CD4-positive, alpha-beta T cell (primary cell): Measurements from ENCODE around the gene GDPD5. TPM values are rescaled to one million over a fixed set of nuclear protein-coding genes. Genes with fewer than 3 reads are reported as not detected.

Experiments
- ATAC-seq: fragments of 200-7000 bp; cut with Tn5 transposase; one replicate; pipeline ENCODE4 v1.10.0; 2022; ENCODE audit warnings: mild to moderate bottlenecking; ENCODE audit not compliant: poor library complexity
- CTCF ChIA-PET: fragments of 350-600 bp; sonication (Branson Sonifier 250); formaldehyde crosslinking; loops from one replicate; lab custom pipeline; 2021; ENCODE audit warnings: antibody characterized with exemption, inconsistent platforms; lab: Charles Lee
- POLR2A ChIA-PET: fragments of 350-600 bp; sonication (Branson Sonifier 250); formaldehyde crosslinking; loops from one replicate; lab custom pipeline; 2021; ENCODE audit warnings: antibody characterized with exemption, inconsistent platforms; lab: Charles Lee
- DNase-seq, 14 experiments: peaks; one replicate each; pipeline ENCODE4 v3.0.0-alpha.2; 2013 to 2020; ENCODE audit warnings: mixed read lengths in 2 of 14
- H3K27ac ChIP-seq, 2 donors: one replicate each; pipeline versions ENCODE4 v1.5.1 to v1.7.0; 2013; ENCODE audit warnings: low read length in 2 of 2, low read depth in 1 of 2, mild to moderate bottlenecking in 1 of 2
- H3K27me3 ChIP-seq, 2 experiments: 1 replicate in 1 of 2; 2 replicates in 1 of 2; pipeline versions ENCODE4 v1.6.1 to v1.7.0; 2013; ENCODE audit warnings: low read length in 2 of 2, control low read depth in 1 of 2, mild to moderate bottlenecking in 1 of 2, moderate library complexity in 1 of 2; ENCODE audit not compliant: insufficient read depth in 2 of 2, control insufficient read depth in 1 of 2
- H3K36me3 ChIP-seq: one replicate; pipeline ENCODE4 v1.6.1; 2013; ENCODE audit warnings: low read length, control low read depth; ENCODE audit not compliant: insufficient read depth
- H3K4me1 ChIP-seq: one replicate; pipeline ENCODE4 v1.6.1; 2013; ENCODE audit warnings: low read length, control low read depth; ENCODE audit not compliant: insufficient read depth
- H3K4me3 ChIP-seq: one replicate; pipeline ENCODE4 v1.5.1; 2013; ENCODE audit warnings: mild to moderate bottlenecking, low read length, moderate library complexity
- H3K9me3 ChIP-seq, 2 experiments: 1 replicate in 1 of 2; 2 replicates in 1 of 2; pipeline versions ENCODE4 v1.6.1 to v1.7.0; 2013; ENCODE audit warnings: low read length in 2 of 2, mild to moderate bottlenecking in 2 of 2, control low read depth in 1 of 2, moderate library complexity in 1 of 2; ENCODE audit not compliant: control insufficient read depth in 1 of 2, insufficient read depth in 1 of 2
- H3K27ac Mint-ChIP-seq: one replicate; pipeline ENCODE4 v1.8.0; 2020; ENCODE audit warnings: mixed read lengths
- H3K27me3 Mint-ChIP-seq: one replicate; pipeline ENCODE4 v1.8.0; 2021; ENCODE audit warnings: mixed read lengths
- H3K36me3 Mint-ChIP-seq: one replicate; pipeline ENCODE4 v1.8.0; 2021; ENCODE audit warnings: low read depth, mixed read lengths
- H3K4me1 Mint-ChIP-seq: one replicate; pipeline ENCODE4 v1.8.0; 2021; ENCODE audit warnings: low read depth, mixed read lengths
- H3K4me3 Mint-ChIP-seq: one replicate; pipeline ENCODE4 v1.8.0; 2020; ENCODE audit warnings: mild to moderate bottlenecking, mixed read lengths
- H3K9me3 Mint-ChIP-seq: one replicate; pipeline ENCODE4 v1.8.0; 2020; ENCODE audit warnings: mixed read lengths
- CTCF ChIP-seq: fragments of 200-600 bp; IDR thresholded peaks from one replicate; pipeline ENCODE4 v1.8.0; 2022; ENCODE audit warnings: antibody characterized with exemption, mild to moderate bottlenecking
- intact Hi-C, 2 experiments: fragments of 100-400 bp; cut with DNase I in 1 of 2; cut with micrococcal nuclease in 1 of 2; formaldehyde crosslinking; loops; one replicate each; pipeline versions ENCODE4 v1.15.1 to v1.9.0; 2023 to 2025; cut with DNase I, micrococcal nuclease
- total RNA-seq, 174 experiments: library from RNA in 2 of 174; stranded (reverse) in 2 of 174; gene quantifications; one replicate each; pipeline ENCODE4 v1.2.3 and lab custom pipeline; 2021 to 2026

The GDPD5 gene
- total RNA-seq, 2 experiments from 2014 or later, result 91.6 to 101 TPM

DNA sequence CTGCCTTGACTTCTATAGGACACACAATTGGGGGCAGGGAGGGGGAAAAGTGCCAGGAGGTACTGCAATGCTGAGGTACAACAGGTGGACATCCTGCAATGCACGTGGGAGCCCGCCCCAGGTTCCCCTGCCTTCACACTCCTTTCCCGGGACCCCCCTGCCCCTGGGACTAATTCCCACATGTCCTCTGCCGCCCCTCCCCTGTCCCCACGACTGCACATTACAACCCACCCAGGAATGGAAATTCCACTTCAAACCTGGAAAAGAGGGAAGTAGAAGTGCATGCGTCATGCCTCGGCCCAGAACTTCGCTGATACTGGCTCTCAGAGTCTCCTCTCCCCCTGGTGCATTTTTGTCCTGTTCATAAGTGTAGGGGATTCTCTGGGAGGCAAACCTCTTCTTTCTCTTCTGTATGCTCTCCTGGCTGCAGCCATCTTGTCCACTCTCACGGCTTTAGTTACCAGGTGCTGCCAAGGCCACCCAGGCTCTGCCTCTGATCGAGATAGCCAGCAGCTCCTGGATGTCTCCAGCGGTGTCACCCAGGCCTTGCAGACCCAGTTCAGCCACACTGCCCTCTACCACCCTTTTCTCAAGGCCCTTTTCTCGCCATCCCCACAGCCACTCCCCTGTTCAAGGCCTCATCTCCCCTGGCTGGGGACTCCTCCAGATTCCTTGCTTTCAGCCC is 43.7 kb downstream of the GDPD5 start:
- peaks cover 1% of the 10 kb centered on the region for H3K4me1 ChIP-seq
- POLR2A ChIA-PET, result no interaction called here
- DNase-seq (peak in 2 of 14 experiments; percentile 31 to 33), ATAC-seq (no peak)
- H3K27me3 ChIP-seq, result no peaks in the 10 kb centered on the region
- Mint-ChIP-seq H3K27ac (no peak overlapping the region), H3K4me3 (no peak overlapping the region), H3K36me3 (no peaks in the 10 kb centered on the region), H3K9me3 (no peaks in the 10 kb centered on the region), H3K4me1 (no peaks in the 10 kb centered on the region), H3K27me3 (no peaks in the 10 kb centered on the region)
- H3K36me3 ChIP-seq, result no peaks in the 10 kb centered on the region
- H3K9me3 ChIP-seq, result no peaks in the 10 kb centered on the region
- TF ChIP-seq CTCF, result no peak
- H3K4me3 ChIP-seq, result no peak overlapping the region
- no peak overlapping the region for H3K27ac ChIP-seq
- CTCF ChIA-PET, result no interaction called here
- intact Hi-C loops, result no loop called here

DNA sequence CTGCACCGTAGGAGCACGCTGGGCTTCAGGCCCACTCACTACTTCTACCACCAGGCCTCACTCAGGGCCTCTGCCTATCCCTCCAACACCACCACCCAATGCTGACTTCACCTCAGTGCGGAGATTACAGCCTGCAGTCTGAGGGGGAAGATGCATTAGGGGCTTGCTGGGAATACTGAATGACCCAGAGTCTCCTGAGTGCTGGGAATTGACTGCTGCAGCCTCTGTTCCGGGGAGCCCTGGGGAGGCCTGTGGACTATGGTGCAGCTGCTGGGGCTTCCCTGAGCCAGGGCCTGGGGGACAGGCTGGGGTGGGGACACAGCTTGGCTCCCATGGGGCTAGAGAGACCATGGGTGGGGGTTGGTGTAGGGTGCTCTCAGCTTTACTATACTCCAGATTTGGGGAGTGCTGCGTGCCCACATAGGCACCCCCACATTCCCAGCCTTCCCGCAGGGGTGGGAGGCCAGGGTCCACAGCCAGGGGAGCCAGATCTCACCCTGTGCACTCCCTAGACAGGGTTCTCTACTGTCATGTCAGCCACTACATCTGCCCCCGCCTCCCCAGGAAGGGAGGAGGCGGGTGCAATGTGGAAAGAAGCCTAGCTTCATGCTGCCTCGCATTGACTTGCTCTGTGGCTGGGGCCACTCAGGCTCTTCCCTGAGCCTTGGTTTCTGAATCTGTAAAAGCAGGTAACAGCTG is 44.4 kb downstream of the GDPD5 start:
- no peaks in the 10 kb centered on the region for H3K4me1 Mint-ChIP-seq
- DNase-seq (no peak), ATAC-seq (no peak)
- no peak for TF ChIP-seq CTCF
- H3K36me3 Mint-ChIP-seq, result no peaks in the 10 kb centered on the region
- POLR2A ChIA-PET, result no interaction called here
- Histone ChIP-seq H3K4me1 (peaks cover 7% of the 10 kb centered on the region), H3K9me3 (no peaks in the 10 kb centered on the region), H3K27ac (no peak overlapping the region), H3K27me3 (no peaks in the 10 kb centered on the region), H3K4me3 (no peak overlapping the region), H3K36me3 (no peaks in the 10 kb centered on the region)
- no peak overlapping the region for H3K4me3 Mint-ChIP-seq
- no peaks in the 10 kb centered on the region for H3K9me3 Mint-ChIP-seq
- no peak overlapping the region for H3K27ac Mint-ChIP-seq
- intact Hi-C loops, result no loop called here
- CTCF ChIA-PET, result no interaction called here
- H3K27me3 Mint-ChIP-seq, result no peaks in the 10 kb centered on the region

DNA sequence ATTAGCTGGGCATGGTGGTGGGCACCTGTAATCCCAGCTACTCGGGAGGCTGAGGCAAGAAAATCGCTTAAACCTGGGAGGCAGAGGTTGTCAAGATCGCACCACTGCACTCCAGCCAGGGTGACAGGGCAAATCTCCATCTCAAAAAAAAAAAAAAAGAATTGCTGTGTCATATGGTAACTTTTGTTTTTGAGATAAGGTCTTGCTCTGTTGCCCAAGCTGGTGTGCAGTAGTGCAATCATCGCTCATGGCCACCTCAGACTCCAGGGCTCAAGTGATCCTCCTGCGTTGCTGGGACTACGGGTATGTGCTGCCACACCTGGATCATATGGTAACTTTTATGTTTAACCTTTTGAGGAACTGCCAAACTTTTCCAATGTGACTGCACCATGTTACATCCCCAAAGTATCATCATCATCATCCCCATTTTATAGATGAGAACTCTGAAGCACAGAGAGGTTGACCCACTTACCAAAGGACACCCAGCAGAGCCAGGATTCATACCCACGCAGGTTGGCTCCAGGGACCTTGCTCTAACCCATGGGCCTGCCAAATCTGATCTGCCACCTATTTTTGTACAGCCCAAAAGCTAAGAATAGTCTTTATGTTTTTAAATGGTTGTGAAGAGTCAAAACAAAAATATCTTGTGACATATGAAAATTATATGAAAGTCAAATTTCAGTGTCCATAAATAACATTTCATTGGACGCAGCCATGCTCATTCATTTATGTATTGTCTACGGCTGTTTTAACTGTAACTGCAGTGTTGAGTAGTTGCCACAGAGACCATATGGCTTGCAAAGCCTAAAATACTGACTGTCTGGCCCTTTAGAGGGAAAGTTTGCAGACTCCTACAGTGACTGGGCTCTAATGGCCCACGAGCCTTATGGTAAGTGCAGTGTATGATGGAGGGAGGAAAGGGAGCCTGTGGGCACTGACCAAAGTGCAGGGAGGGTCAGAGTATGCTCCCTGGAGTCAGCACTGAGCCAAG is 45.3 kb downstream of the GDPD5 start:
- H3K4me3 ChIP-seq, result no peak overlapping the region
- ATAC-seq (no peak), DNase-seq (no peak)
- H3K4me1 Mint-ChIP-seq, result peaks cover 8% of the 10 kb centered on the region
- peaks cover 16% of the 10 kb centered on the region for H3K4me1 ChIP-seq
- H3K9me3 Mint-ChIP-seq, result no peaks in the 10 kb centered on the region
- H3K36me3 Mint-ChIP-seq, result no peaks in the 10 kb centered on the region
- H3K27ac Mint-ChIP-seq, result no peak overlapping the region
- H3K4me3 Mint-ChIP-seq, result no peak overlapping the region
- intact Hi-C loops, result no loop called here
- H3K27ac ChIP-seq, result no peak overlapping the region
- no peaks in the 10 kb centered on the region for H3K27me3 Mint-ChIP-seq
- no peaks in the 10 kb centered on the region for H3K9me3 ChIP-seq
- CTCF ChIA-PET, result interaction anchor here (1.1 kb wide), 1 partner anchor 12 kb away, joined by 3 read pairs; no protein-coding TSS in a partner anchor
- POLR2A ChIA-PET, result no interaction called here
- no peak for TF ChIP-seq CTCF
- H3K36me3 ChIP-seq, result no peaks in the 10 kb centered on the region
- no peaks in the 10 kb centered on the region for H3K27me3 ChIP-seq
